ENCODE results near the gene ISOC2.

ISOC2 gene

GRCh38 chr19:55477905-55478304, 16.5 kb upstream of the ISOC2 start:
- DNase-seq (ENCODE audit: insufficient read length, low spot score) (no peak), FAIRE-seq (no peak)
- no peak for TF ChIP-seq POLR2A (IDR thresholded peaks at IDR 0.05; ENCODE audit: low read depth, low read length)

- peak; percentile 32; the same call in 1 of the 2 replicates for TF ChIP-seq POLR2A (IDR thresholded peaks at IDR 0.05; ENCODE audit: low read depth, low read length)
- FAIRE-seq: no peak
- DNase-seq (ENCODE audit: insufficient read length, low spot score): peak; percentile 100
Observed at GRCh38 chr19:55476100-55476775, 14.8 kb upstream of the ISOC2 start, which contains the start of gene ZNF628. TSS of gene ZNF628 (plus strand) at chr19:55476617. CDS start at chr19:55479911, 3,294 bp downstream.

GRCh38 chr19:55474269-55475265, 13.1 kb upstream of the ISOC2 start:
- DNase-seq (ENCODE audit: insufficient read length, low spot score) (no peak), FAIRE-seq (no peak)
- peak; percentile 28; the same call in 1 of the 2 replicates for TF ChIP-seq POLR2A (IDR thresholded peaks at IDR 0.05; ENCODE audit: low read depth, low read length)

- TF ChIP-seq POLR2A (IDR thresholded peaks at IDR 0.05; ENCODE audit: low read depth, low read length): peak; percentile 54
- peak; percentile 89 for DNase-seq (ENCODE audit: insufficient read length, low spot score)
- no peak for FAIRE-seq
Observed at GRCh38 chr19:55473225-55474012, 12.0 kb upstream of the ISOC2 start.

- no peak for FAIRE-seq
- DNase-seq (ENCODE audit: insufficient read length, low spot score): peak; percentile 92
- peak; percentile 34; the same call in 1 of the 2 replicates for TF ChIP-seq POLR2A (IDR thresholded peaks at IDR 0.05; ENCODE audit: low read depth, low read length)
Observed at GRCh38 chr19:55472463-55472862, 11.0 kb upstream of the ISOC2 start.

GRCh38 chr19:55471266-55471665, 9.8 kb upstream of the ISOC2 start:
- FAIRE-seq (no peak), DNase-seq (ENCODE audit: insufficient read length, low spot score) (no peak)
- TF ChIP-seq POLR2A (IDR thresholded peaks at IDR 0.05; ENCODE audit: low read depth, low read length): no peak

GRCh38 chr19:55468054-55468393, 6.6 kb upstream of the ISOC2 start:
- FAIRE-seq (no peak), DNase-seq (ENCODE audit: insufficient read length, low spot score) (no peak)
- TF ChIP-seq POLR2A (IDR thresholded peaks at IDR 0.05; ENCODE audit: low read depth, low read length): no peak

GRCh38 chr19:55467236-55468053, 6.0 kb upstream of the ISOC2 start:
- FAIRE-seq: no peak
- peak; percentile 93 for DNase-seq (ENCODE audit: insufficient read length, low spot score)
- no peak for TF ChIP-seq POLR2A (IDR thresholded peaks at IDR 0.05; ENCODE audit: low read depth, low read length)

- no peak for FAIRE-seq
- TF ChIP-seq POLR2A (IDR thresholded peaks at IDR 0.05; ENCODE audit: low read depth, low read length): no peak
Observed at GRCh38 chr19:55466241-55466614, 4.8 kb upstream of the ISOC2 start.

GRCh38 chr19:55465460-55466240, 4.2 kb upstream of the ISOC2 start:
- no peak for DNase-seq (ENCODE audit: insufficient read length, low spot score)
- no peak for TF ChIP-seq POLR2A (IDR thresholded peaks at IDR 0.05; ENCODE audit: low read depth, low read length)
- FAIRE-seq: no peak

More at GRCh38 chr19:55466241-55466614, 4.8 kb upstream of the ISOC2 start:
- DNase-seq (ENCODE audit: insufficient read length, low spot score): no peak

GRCh38 chr19:55464662-55465054, 3.2 kb upstream of the ISOC2 start, which contains the start of gene C19orf85:
TSS of gene C19orf85 (minus strand) at chr19:55464751. CDS start at chr19:55464554, 197 bp downstream.
- FAIRE-seq (no peak), DNase-seq (ENCODE audit: insufficient read length, low spot score) (no peak)
- no peak for TF ChIP-seq POLR2A (IDR thresholded peaks at IDR 0.05; ENCODE audit: low read depth, low read length)

GRCh38 chr19:55464039-55464661, 2.7 kb upstream of the ISOC2 start:
- DNase-seq (ENCODE audit: insufficient read length, low spot score) (no peak), FAIRE-seq (no peak)
- no peak for TF ChIP-seq POLR2A (IDR thresholded peaks at IDR 0.05; ENCODE audit: low read depth, low read length)
